HG02610 (cell line): Measurements from ENCODE around the gene ATMIN.

Experiments used
- ATAC-seq: cut with Tn5 transposase; IDR thresholded peaks from one replicate; pipeline ENCODE4 v1.9.1; 2021; ENCODE audit warnings: mild to moderate bottlenecking, moderate library complexity; ENCODE audit not compliant: unreplicated experiment

The ATMIN gene

DNA sequence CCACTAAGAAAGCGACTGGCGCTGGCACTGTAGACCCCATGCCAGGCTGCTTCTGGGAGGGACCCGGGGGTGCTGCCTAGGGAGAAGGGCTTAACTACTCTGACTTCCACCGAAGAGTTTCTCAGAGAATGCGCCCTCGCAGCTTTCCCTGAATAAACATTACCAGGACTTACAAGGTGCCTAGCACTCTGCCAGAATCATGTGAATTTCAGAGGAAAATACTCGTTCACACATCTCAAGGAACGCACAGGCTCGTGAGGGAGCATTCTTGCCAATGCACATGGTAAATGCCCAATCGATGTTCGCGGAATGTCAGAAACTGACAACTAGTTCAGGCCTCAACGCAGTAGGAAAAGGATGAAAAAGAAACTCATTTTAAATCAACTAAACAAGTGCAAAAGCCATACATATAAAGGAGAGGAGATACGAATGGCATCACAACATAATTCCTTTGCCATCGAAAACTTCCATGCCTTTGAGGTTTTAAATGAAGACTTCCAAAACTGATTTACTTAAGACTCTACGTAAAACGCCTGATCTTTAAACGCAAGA lies 30.0 kb upstream of the ATMIN start:
- ATAC-seq = no peak

- peak; percentile 28 for ATAC-seq
These were observed 29.3 kb upstream of the ATMIN start for GRCh38 chr16:81006211-81006812.

DNA sequence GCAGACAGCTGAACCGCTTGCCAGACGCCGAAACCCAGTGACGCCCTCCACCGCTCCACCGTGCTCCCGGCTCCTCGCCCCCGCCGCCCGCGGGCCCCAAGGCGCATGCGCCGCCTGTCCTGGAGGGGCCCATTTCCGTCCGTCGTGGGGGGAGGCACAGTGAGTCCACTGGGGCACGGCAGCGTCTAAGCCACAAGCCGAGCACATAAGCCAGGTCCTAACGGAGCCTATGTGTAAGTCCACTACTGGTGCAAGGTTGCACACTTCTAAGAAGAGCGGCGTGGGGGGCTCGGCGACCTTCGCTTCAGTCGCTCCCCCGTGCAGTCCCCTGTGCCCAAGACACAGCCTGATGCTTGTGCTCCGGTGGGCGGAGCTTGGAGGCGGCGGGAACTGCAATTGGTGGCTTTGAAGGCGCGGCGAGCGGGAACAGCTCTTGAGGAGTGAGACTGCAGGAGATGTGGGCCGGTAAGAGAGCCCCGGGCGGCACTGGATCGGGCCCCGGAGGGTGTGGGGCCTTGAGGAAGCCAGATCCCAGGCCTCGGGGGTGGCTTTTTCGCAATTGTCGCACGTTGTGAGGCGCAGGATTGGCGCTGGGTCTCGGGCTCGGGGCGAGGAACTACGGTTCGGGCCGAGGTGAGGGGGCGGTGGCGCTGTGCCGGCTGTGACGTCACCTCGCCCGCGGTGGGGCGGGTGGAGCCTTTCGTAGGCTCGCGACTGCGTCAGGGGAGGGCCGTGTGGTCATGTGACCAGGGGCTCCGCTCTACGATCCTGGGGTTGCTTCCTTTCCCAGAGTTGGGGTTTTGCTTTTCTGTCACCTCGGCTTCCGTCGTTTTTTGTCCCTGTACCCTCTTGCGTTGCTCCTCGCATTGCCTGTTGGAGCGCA lies 28.6 kb upstream of the ATMIN start, which contains the start of the genes CENPN and CMC2:
TSS of gene CENPN (plus strand) at position 402 of the 883 bp plus-strand sequence. CDS start 4,726 bp downstream, outside the sequence.
TSS of gene CMC2 (minus strand) at position 73 of the 883 bp plus-strand sequence. CDS start 9,491 bp downstream, outside the sequence.
- ATAC-seq = peak; percentile 86

GRCh38 chr16:81008505-81008789 lies 27.2 kb upstream of the ATMIN start:
- no peak for ATAC-seq

DNA sequence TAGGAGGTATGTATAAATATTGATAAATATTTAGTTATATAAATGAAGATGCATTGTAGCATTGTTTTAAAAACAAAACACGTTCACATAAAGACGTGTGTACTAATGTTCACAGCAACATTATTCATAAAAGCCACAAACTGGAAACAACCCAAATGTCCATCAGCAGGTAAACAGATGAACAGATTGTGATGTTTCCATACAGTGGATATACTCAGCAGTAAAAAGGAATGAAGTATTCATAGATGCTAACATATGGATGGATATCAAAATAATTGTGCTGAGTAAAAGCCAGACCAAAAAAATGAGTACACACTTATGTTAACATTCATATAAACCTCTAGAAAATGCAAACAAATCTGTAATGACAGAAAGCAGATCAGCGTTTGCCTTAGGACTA lies 22.7 kb upstream of the ATMIN start:
- ATAC-seq = no peak

DNA sequence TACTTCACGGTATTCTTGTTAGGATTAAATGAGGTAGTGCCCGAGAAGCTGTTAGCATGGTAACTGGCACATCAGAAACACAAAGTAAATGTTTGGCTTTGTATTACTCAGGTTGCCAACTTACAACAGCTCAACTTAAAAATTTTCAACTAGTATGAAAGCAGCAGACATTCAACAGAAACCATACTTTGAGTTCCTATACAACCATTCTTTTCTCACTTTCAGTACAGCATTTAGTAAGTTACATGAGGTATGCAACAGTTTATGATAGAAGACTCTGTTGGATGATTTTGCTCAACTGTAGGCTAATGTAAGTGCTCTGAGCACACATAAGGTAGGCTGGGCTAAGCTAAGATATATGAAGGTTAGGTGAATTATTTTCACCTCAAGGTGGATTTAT lies 21.0 kb upstream of the ATMIN start:
- ATAC-seq = no peak

DNA sequence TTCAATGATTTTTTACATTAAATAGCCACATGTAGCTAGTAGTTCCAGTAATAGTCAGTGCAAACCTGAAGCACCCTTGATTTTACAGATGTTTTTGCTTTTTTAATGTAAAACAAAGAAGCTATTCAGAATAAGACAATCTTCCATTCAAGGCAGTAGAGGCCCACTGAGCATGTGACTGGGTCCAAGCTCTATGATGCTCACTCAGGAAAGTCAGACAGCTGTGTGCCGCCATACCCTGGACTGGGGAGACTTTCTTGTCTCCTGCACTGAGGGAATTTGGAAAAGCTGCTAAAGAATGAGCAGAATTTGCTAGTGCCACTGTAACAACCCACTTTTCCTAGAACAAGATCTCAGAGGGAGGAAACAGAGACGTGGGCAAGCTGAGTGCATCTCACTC lies 17.1 kb upstream of the ATMIN start:
- no peak for ATAC-seq

DNA sequence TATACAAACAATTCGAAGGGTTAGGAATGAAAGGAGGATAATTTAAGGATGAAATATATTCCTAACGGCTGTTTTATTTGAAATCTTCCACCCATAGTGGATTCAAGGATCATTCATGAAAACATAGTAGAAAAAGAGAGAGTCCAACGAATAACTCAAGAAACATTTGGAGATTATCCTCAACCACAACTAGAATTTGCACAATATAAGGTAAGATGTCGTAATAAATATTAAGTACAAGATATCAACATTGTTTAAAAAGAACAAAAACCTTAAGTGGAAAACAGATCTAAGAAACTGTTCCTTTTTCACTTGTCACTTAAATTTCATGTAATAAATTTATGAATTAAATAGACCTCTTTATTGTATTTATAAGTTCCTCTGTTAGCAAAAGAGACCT lies 9.2 kb upstream of the ATMIN start:
- ATAC-seq = no peak

DNA sequence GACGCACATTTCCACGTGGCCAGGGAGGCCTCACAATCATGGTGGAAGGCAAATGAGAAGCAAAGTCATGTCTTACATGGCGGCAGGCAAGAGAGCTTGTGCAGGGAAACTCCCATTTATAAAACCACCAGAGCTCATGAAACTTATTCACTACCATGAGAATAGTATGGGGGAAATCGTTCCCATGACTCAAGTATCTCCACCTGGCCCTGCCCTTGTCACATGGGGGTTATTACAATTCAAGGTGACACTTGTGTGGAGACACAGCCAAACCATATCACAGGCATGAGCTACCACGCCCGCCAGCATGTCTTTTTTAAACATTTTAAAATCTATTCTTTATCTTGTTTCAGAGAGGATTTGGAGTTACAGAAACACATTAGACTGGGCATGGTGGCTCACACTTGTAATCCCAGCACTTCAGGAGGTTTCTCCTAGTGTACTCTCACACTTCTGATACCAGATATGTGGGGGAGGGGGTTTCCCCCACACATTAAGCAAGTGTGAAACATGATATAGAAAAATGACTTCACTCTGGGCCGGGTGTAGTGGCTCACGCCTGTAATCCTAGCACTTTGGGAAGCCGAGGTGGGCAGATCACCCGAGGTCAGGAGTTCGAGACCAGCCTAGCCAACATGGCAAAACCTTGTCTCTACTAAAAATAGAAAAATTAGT lies 5.6 kb upstream of the ATMIN start:
- no peak for ATAC-seq

- ATAC-seq = peak; percentile 44
These were observed 521 bp downstream of the ATMIN start for GRCh38 chr16:81035975-81036750.

DNA sequence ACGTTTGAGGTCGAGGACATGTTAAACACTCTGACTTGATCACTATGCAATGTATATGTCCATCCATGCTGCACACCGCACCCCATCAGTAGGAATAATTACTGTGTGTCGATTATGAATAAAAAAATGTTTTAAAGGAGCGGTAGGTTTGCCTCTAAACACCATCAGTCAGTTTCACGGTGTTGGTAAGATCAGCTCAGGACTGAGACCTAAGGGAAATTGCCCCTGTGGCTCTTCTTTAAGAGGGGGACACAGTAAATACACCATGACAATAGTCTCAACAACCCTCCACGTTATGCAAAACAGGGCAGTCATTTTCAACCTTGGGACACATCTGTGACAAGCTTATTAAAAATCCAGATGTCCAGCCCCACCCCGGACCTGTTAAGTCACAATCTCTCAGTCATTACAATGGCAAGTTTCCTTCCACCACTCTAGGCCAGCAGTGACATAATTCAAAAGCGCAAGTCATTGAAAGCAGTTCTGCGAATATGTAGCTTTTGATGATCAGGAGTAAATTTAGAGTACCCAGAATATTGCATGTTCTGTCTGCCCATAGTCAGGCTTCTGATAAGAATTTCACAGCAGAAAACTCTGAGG lies 1.2 kb downstream of the ATMIN start:
- no peak for ATAC-seq

DNA sequence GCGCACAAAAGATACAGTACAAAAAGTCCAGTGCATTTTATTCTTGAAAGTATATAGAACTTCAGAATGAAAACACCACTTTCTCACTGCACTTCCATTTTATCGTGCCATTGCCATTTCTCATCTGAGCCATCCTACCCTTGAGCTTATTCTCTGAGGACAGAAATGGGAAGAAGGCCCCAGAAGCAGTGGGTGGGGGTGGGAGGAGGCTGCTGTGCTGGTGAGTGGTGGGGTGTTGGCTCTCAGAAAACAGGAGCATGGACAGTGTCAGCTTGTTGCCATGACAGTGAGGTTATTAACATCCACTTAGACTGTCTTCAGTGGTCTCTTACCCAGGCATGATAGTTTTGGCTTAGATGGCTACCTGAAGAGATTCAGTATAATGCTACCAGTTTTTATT lies 4.5 kb downstream of the ATMIN start:
- ATAC-seq = no peak

- no peak for ATAC-seq
These were observed 5.2 kb downstream of the ATMIN start for GRCh38 chr16:81040842-81041241.

DNA sequence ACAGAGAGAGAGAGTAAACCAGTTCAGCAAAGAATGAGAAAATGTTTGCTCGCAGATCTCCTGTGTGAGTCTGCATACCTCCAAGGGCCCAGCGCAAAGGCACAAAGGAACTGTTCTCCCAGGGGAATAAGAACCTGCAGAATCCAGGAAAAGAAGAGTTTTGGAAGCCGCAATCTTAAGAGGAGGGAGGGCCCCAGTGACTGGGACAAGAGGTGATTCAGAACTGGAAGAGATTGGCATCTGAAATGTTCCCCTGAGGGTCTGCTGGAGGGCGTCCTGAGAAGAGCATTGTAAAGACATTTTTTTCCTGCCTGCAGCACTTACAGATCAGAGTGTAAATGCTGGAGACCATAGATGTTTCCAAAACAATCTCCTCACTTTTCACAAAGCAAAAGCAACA lies 6.1 kb downstream of the ATMIN start:
- ATAC-seq = no peak

- no peak for ATAC-seq
These were observed 7.2 kb downstream of the ATMIN start for GRCh38 chr16:81042821-81043220.

DNA sequence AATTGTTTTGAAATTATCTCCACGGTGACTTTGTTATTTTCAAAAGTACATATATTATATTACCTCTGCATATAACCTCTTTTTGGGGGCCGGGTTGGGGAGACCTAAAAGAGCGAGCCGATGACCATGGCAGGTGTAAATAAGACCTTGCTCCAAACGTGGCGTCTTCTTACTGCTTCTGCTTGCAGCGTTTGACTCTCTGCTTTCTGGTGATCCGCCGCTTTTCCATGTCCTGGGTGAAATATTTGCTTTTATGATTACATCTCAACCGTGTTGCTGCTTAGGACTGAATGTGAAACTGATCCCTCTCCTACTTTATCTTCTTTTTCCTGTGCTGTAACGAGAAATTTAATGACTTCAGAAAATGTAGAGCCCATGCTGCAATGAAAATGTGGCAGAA lies 18.1 kb downstream of the ATMIN start:
- ATAC-seq = no peak

- ATAC-seq = no peak
These were observed 25.1 kb downstream of the ATMIN start for GRCh38 chr16:81060576-81061306.

DNA sequence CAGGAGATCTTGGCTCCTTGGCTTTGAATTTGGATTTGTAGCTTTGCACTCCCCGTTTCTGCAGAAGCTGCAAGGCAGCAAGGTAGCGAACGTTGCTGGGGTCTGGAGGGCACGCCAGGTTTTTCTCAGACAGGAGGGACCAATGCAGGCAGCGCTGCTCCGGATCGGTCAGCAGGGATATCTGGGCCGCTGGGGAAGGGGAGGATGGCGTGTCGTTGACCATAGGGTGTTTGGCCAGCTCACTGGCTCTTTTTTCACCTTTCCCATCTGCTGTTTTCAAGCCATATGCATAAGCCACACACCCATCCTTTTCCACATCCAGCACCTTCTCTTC lies 25.6 kb downstream of the ATMIN start:
- ATAC-seq = no peak

- ATAC-seq = no peak
These were observed 26.4 kb downstream of the ATMIN start for GRCh38 chr16:81061871-81062608.
